HEK293T (cell line): ENCODE data around the gene PKN3.

Source experiments
- CTCF ChIA-PET: fragments of 350-600 bp; formaldehyde crosslinking; extraction: SDS; loops from one replicate; lab custom pipeline; 2021; ENCODE audit warnings: antibody characterized with exemption, inconsistent platforms; lab: Yijun Ruan, JAX
- POLR2A ChIA-PET: fragments of 350-600 bp; formaldehyde crosslinking; extraction: SDS; loops from one replicate; lab custom pipeline; 2020; ENCODE audit warnings: antibody characterized with exemption, inconsistent platforms; lab: Yijun Ruan, JAX
- DNase-seq: peaks from one replicate; pipeline ENCODE4 v3.0.0; 2012; ENCODE audit warnings: mixed read lengths; ENCODE audit errors: extremely low spot score
- ARNT ChIP-seq: fragments of 450-650 bp; IDR thresholded peaks from 2 replicates; pipeline ENCODE4 v1.6.1; 2017; ENCODE audit warnings: mild to moderate bottlenecking
- BHLHE40 ChIP-seq: fragments of 450-650 bp; IDR thresholded peaks from 2 replicates; pipeline ENCODE4 v1.6.1; 2016; ENCODE audit warnings: mild to moderate bottlenecking, moderate library complexity, borderline replicate concordance
- CTBP1 ChIP-seq: fragments of 450-650 bp; IDR thresholded peaks from 2 replicates; pipeline ENCODE4 v1.6.1; 2016; ENCODE audit warnings: borderline replicate concordance
- ELF4 ChIP-seq: fragments of 450-650 bp; IDR thresholded peaks from 2 replicates; pipeline ENCODE4 v1.6.1; 2017; ENCODE audit warnings: antibody characterized with exemption
- FOXA1 ChIP-seq: fragments of 450-650 bp; IDR thresholded peaks from 2 replicates; pipeline ENCODE4 v1.6.1; 2016; ENCODE audit warnings: mild to moderate bottlenecking
- FOXK2 ChIP-seq: fragments of 450-650 bp; IDR thresholded peaks from 2 replicates; pipeline ENCODE4 v1.6.1; 2016; ENCODE audit warnings: mild to moderate bottlenecking
- FOXM1 ChIP-seq: fragments of 450-650 bp; IDR thresholded peaks from 2 replicates; pipeline ENCODE4 v1.6.1; 2017; ENCODE audit warnings: mild to moderate bottlenecking, borderline replicate concordance
- HDGF ChIP-seq: fragments of 450-650 bp; IDR thresholded peaks from 2 replicates; pipeline ENCODE4 v1.6.1; 2017; ENCODE audit warnings: antibody characterized with exemption, borderline replicate concordance
- L3MBTL2 ChIP-seq: fragments of 450-650 bp; conservative IDR thresholded peaks from 2 replicates; pipeline ENCODE4 v1.6.1; 2016; ENCODE audit warnings: mild to moderate bottlenecking
- LEF1 ChIP-seq: fragments of 450-650 bp; IDR thresholded peaks from 2 replicates; pipeline ENCODE4 v1.6.1; 2017; ENCODE audit warnings: mild to moderate bottlenecking, borderline replicate concordance
- NFRKB ChIP-seq: fragments of 450-650 bp; IDR thresholded peaks from 2 replicates; pipeline ENCODE4 v1.6.1; 2016; ENCODE audit warnings: mild to moderate bottlenecking, moderate library complexity
- SP1 ChIP-seq: fragments of 450-650 bp; IDR thresholded peaks from 2 replicates; pipeline ENCODE4 v1.6.1; 2017
- SUZ12 ChIP-seq: fragments of 450-650 bp; IDR thresholded peaks from 2 replicates; pipeline ENCODE4 v1.6.1; 2016; ENCODE audit warnings: mild to moderate bottlenecking
- TARDBP ChIP-seq: fragments of 450-650 bp; IDR thresholded peaks from 2 replicates; pipeline ENCODE4 v1.6.1; 2016
- ZNF384 ChIP-seq: fragments of 450-650 bp; IDR thresholded peaks from 2 replicates; pipeline ENCODE4 v1.6.1; 2016
- TF ChIP-seq, protein P1 (sequence below): fragments of 450-650 bp; IDR thresholded peaks from 2 replicates; pipeline ENCODE4 v1.6.1; 2016

The PKN3 gene

DNA sequence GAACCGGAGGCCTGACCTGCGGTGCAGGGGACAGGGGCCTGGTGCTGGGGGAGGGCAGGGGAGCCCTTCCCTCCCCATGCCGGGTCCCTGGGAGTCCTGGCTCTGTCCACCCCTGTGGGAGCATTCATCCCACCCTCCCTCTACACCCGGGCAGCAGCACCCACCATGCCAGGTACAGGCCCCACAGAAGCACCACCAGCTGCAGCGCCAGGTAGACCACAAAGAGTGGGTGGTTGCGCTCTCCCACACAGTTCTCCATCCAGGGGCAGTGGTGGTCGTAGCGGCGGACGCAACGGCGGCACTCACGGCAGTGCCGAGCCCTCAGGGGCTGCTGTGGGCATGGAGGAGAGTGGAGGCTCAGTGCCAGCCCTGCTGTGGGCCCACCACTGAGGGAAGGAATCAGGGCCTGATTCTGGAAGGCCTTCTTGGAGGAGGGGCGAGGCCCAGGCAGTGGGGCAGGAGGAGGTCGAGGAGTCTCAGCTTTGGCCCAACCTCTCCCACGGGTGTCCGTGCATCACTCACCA is 19.2 kb downstream of the PKN3 start:
- DNase-seq = no peak
- ChIA-PET POLR2A (interaction anchor here (0.6 to 1.5 kb wide), 2 partner anchors 18 to 33 kb away, joined by 3 read pairs; partner anchors contain the start of gene SET), CTCF (no interaction called here)
- no peak for TF ChIP-seq FOXA1
- no peak for TF ChIP-seq NFRKB
- TF ChIP-seq LEF1 = no peak
- TF ChIP-seq ELF4 = no peak
- no peak for TF ChIP-seq FOXK2
- TF ChIP-seq, protein P1, sequence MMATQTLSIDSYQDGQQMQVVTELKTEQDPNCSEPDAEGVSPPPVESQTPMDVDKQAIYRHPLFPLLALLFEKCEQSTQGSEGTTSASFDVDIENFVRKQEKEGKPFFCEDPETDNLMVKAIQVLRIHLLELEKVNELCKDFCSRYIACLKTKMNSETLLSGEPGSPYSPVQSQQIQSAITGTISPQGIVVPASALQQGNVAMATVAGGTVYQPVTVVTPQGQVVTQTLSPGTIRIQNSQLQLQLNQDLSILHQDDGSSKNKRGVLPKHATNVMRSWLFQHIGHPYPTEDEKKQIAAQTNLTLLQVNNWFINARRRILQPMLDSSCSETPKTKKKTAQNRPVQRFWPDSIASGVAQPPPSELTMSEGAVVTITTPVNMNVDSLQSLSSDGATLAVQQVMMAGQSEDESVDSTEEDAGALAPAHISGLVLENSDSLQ = no peak
- no peak for TF ChIP-seq HDGF
- no peak for TF ChIP-seq ZNF384

DNA sequence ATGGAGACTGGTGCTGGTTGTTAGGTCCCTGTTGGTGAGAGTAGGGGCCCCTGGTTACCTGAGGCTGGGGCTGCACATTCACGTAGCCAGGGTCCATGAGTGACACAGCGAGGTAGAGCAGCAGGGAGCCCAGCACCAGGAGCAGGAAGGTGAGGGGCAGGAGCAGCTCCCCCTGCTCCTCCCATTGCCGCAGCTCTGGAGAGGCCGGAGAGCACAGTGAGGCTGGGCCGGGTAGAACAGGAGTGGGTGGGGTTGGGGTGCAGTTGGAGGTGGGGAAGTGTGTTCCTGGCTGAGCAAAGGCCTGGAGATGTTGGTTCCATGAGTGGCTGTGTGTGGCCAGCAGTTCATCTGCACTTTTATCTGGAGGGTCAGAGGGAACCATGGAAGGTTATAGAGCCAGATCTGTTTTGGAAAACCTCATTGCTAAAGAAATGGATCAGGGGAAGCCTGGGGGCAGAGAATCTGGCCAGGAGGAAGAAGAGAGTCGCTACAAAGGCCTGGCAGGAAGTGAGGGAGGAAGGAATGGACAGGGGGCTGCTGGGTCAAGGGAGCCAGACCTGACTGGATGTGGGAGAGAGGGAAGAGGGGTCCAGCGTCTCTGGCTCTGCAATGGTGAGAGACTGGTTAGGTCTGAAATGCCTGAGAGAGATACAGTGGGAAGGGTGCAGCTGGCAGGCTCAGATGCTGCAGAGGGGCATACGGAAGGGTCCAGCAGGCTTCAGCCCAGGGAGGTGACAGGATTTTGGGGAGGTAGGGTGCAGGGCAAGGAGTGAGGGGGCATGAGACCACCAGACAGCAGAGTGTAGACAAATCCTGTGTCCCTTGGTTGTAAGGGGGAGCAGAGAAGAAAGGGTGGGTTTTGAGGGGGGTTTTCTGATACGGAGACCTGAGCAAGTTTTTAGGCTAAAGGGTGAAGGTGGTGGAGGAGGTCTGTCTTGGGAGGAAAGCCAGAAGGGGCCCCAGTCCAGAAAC is 20.4 kb downstream of the PKN3 start:
- TF ChIP-seq FOXA1 (no peak), FOXM1 (no peak), ELF4 (no peak), BHLHE40 (no peak), ZNF384 (no peak), ARNT (no peak), NFRKB (no peak), SP1 (no peak), FOXK2 (no peak), LEF1 (no peak), CTBP1 (no peak), L3MBTL2 (no peak), HDGF (no peak), SUZ12 (no peak), TARDBP (no peak)
- TF ChIP-seq, protein P1 = no peak
- POLR2A ChIA-PET = interaction anchor here (0.6 to 1.5 kb wide), 2 partner anchors 19 to 34 kb away, joined by 3 read pairs; partner anchors contain the start of gene SET
- DNase-seq = no peak
- CTCF ChIA-PET = no interaction called here

DNA sequence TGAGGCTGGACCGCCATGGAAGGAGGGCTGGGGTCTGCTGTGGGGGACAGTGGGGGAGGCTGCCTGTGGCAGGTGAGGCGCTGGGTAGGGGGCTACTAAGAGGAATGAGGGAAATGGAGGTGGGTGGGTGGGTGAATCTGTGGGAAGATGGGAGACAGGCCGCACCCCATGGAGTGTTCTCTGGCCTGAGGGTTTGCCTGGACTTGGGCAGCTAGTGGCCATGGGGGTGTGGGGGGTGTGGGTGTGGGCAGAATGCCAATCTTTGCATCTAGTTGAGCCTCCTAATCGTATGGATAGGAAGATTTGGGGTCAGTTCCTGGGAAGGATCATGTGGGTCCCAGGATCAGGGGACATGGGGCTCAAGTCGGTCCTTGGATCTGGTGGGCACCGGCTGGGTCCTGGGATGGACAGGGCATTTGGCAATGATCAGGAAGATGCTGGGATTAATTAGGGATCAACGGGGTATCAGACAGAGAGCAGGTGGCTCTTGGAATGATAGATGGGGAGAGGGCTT is 21.1 kb downstream of the PKN3 start:
- CTCF ChIA-PET = interaction anchor here (1.1 kb wide), 2 partner anchors 19 to 21 kb away, joined by 3 to 5 read pairs; partner anchors contain the start of gene PKN3
- no peak for TF ChIP-seq HDGF
- TF ChIP-seq CTBP1 = no peak
- TF ChIP-seq L3MBTL2 = no peak
- TF ChIP-seq NFRKB = no peak
- no peak for TF ChIP-seq BHLHE40
- TF ChIP-seq SUZ12 = no peak
- TF ChIP-seq FOXA1 = no peak
- no peak for TF ChIP-seq ZNF384
- TF ChIP-seq, protein P1 = no peak
- TF ChIP-seq ARNT = no peak
- TF ChIP-seq LEF1 = no peak
- no peak for TF ChIP-seq FOXM1
- no peak for TF ChIP-seq FOXK2
- no peak for TF ChIP-seq ELF4
- TF ChIP-seq TARDBP = no peak
- POLR2A ChIA-PET = interaction anchor here (0.7 to 1.4 kb wide), 5 partner anchors 10 to 186 kb away, joined by 3 to 5 read pairs (median 3); partner anchors contain the start of gene SET
- DNase-seq = no peak

DNA sequence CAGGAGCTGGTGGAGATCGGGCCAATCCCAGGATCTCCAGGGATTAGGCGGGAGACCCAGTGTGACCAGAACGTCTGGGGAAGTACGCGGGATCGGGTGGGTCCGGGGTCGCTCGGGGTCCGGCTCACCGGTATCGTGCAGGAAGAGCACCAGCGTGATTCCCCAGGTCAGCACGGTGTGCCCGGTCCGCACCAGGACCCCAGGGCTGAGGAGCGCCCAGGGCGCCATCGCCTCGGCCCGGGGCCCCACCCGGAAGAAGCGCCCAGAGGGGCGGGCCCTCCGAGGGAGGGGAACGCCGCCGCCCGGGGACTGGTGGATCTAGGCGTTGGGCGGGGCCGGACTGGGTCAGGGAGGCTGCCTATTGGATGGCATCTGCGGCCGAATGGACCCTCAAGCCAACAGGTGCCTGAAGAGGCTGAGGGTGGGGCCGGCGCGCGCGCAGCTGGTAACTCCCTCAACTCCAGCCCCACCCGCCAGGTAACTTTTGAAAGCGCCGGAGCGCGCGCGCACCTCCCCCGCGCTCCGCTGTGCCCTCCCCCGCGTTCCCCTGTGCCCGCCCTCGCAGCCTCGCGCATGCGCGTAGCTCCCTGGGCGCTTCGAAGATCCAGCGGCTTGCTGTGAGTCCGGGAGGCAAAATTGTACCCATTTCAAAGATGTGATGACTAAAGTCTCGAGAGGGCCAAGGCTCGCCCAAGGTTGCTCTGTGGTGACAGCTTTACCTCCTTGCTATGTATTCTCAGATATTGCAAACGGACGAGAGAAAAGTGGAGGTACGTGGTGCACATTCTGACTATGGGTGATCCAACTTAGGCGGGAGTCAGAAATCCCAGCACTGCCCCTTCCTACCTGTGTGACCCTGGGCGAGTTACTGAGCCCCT is 21.8 kb downstream of the PKN3 start, which contains the start of gene ZDHHC12:
Gene ZDHHC12 (minus strand): TSS at position 262 of the 878 bp plus-strand sequence. CDS start 34 bp downstream, at position 228.
- TF ChIP-seq ELF4 (peak; percentile 61; the same call in 1 of the 2 replicates), SP1 (no peak), L3MBTL2 (0 out of 2 replicates have a peak, but pooled peaks have one; percentile 15), HDGF (peak; percentile 86; the same call in 1 of the 2 replicates), BHLHE40 (no peak)
- TF ChIP-seq, protein P1 = no peak
- CTCF ChIA-PET = interaction anchor here (1.0 to 1.1 kb wide), 3 partner anchors 9 to 22 kb away, joined by 3 to 5 read pairs (median 3); partner anchors contain the start of gene PKN3
- peak; percentile 98 for DNase-seq
- POLR2A ChIA-PET = interaction anchor here (0.7 to 1.6 kb wide), 9 partner anchors 9 to 186 kb away, joined by 3 to 8 read pairs (median 3); partner anchors contain the start of genes ENDOG, PKN3 and SET
